NCI-H460 (cell line): Measurements from ENCODE around the gene CAMK2G. TPM values are rescaled to one million over a fixed set of nuclear protein-coding genes. Genes with fewer than 3 reads are reported as not detected.
"Not testable (repeated sequence)": the region's sequence is repeated elsewhere in the genome, so short reads cannot be mapped to it uniquely, and the experiment has no call there.

ENCODE experiments used
- DNase-seq: peaks from one replicate; pipeline ENCODE4 v3.0.0-alpha.2; 2016; ENCODE audit warnings: low read depth; ENCODE audit errors: extremely low read depth
- polyA plus RNA-seq: library from polyadenylated mRNA; depleted of rRNA; stranded (reverse); fragments of >200 nt; gene quantifications from 2 replicates; pipeline ENCODE4 v1.2.3, GENCODE V29; 2014; cell fraction: nucleus; rRNA removed
- total RNA-seq: library from RNA; depleted of rRNA; stranded (reverse); fragments of >200 nt; shearing (Covaris generic); gene quantifications from 2 replicates; pipeline ENCODE4 v1.2.3, GENCODE V29; 2014; rRNA removed

The CAMK2G gene
- total RNA-seq: 12.7 and 16.7 TPM in 2 replicates
- polyA plus RNA-seq: 33.7 and 49.1 TPM in 2 replicates

GRCh38 chr10:73874267-73875138, at the start of gene CAMK2G:
Gene CAMK2G (minus strand): TSS chr10:73874555. CDS start chr10:73874461, 94 bp downstream.
- DNase-seq: peak; percentile 87

DNA sequence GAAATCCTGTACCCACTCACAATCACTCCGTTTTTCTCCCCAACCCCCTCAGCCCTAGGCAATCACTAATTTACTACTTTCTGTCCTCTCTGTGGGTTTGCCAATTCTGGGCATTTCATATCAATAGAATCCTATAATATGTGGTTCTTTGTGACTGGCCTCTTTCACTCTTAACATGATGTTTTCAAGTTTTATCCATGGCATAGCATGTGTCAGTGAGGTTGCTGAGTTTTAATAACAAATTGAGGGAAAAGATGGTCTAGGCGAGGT, 48.4 kb upstream of the CAMK2G start:
- no peak for DNase-seq

DNA sequence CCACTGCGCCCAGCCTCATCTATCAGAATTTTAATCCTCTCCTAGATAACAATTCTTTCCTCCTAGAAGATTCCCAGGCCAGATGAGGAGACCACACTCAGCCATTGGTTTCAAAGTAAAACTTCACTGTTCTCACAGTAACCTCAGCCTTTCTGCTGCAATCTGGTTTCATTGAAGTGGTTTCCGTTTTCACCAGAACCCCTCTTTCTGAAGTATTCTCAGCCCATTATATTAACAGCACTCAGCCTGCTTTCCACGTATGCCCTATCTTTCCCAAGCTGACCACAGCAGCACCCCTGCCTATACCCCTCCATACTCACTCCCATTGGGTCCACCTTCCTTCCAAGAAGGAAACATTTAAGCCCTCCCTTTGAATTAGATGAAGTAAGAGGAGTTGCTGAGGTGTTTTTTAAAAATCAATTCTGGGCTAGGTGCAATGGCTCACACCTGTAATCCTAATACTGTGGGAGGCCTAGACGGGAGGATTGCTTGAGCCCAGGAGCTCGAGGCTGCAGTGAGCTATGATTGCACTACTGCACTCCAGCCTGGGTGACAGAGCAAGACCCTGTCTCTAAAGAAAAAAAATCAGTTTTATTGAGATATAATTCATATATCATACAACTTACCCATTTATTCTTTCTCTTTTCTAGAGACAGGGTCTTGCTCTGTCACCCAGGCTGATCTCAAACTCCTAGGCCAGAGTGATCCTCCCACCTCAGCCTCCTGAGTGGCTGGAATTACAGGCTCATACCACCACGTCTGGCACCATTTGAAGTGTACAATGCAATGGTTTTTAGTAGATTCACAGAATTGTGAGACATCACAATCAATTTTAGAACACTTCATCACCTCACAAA, 47.9 kb upstream of the CAMK2G start:
- no peak for DNase-seq

DNA sequence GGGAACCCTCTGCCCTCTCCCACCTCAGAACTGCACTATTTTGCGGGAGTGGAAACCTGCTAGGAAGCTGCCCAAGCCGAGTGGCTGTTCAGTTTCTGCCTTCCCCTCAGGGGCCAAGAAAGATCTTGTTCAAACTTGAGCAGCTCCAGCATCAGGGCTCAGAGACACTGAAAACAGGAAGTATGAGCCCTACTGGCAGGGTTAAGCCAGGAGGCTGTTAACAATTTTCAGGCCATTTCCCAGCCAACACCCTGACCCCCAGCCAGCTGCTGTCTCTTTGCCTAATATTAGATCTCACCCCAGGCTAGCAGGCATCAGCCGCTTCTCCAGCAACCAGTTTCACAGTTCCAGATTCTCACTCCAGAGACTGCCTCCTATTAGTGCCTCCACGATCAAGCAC, 45.7 kb upstream of the CAMK2G start:
- DNase-seq: no peak

GRCh38 chr10:73919481-73919880, 45.1 kb upstream of the CAMK2G start:
- DNase-seq: not testable (repeated sequence)

- DNase-seq: no peak
Observed at GRCh38 chr10:73917566-73918305, 43.4 kb upstream of the CAMK2G start.

GRCh38 chr10:73916761-73917470, 42.6 kb upstream of the CAMK2G start:
- no peak for DNase-seq

DNA sequence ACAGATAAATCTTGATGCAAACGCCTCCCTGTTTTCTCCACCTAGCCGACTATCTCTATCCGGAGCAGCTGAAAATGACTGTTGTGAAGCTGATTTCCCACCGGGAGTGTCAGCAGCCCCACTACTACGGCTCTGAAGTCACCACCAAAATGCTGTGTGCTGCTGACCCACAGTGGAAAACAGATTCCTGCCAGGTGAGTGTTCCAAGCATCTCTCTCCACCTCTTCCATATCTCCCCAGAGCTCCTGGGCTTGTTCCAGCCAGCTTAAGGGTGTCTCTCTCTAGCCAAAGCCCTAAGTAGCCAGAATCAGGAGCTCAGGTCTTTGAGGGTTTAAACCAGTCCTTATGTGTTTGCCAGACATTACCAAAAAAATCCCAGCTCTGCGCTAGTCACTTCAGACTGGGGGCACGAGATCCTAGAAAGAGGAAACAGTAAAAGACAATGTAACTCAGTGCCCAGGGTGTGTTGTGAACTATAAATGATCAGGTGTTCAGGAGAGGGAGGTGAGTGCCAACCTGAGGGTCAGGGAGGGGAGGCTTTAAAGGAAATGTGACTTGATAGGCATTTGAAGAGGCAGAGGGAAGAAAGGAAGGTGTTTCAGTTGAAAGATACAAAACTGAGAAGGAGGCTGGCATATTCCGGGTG, 41.0 kb upstream of the CAMK2G start:
- DNase-seq: no peak

DNA sequence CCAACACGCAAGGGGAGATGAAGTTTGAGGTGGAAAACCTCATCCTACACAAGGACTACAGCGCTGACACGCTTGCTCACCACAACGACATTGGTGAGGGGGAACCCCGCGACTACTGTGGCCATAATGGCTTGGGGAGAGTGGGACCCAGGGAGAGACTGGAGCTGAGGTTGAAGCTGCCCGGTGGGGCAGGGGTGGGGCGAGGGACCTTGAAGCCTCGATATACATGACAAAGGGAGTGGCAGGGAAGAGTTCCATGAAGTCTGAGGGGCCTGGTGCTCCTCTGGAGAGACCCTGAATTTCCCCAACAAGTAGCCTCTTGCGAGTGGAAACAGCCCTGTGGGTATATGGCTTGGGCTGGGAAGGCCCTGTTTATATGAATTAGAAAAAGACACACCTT, 39.7 kb upstream of the CAMK2G start:
- no peak for DNase-seq

DNA sequence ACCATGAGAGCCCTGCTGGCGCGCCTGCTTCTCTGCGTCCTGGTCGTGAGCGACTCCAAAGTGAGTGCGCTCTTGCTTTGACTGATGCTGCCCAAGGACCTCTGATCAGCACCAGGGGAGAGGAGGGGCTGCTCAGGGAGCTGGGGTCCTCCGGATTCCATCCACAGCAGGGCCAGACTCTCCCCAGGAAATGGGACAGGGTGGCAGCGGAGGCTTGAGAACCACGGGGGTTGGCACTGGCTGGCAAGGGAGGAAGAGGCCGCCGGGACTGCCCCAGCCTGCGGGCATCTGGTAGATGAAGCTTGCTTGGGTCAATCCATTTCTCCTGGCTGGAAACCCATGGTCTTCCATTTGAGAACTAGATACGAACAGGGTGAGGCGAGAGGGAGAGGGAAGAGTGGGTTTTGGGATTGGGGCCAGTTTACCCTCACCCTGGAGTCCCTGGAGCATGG, 37.2 kb upstream of the CAMK2G start:
- DNase-seq: no peak

- DNase-seq: no peak
Observed at GRCh38 chr10:73910764-73911552, 36.6 kb upstream of the CAMK2G start, which contains the start of gene PLAU. Gene PLAU (plus strand): TSS chr10:73911132. CDS start chr10:73911556, 424 bp downstream.

DNA sequence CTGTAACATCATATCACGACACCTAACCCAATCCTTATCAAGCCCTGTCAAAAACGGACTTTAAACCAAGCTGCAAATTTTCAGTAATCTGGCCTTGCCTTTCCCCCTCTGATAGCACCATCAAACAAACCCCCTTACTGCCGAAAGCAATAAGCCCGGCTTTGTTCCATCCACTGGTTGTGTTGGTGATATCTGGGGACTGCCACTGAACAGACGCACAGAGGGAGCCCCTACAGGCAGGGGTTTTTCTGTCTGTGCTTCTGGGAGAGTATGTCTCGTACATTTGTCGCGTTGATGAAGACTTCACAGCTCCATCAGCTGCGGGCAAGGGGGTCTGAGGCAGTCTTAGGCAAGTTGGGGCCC, 36.0 kb upstream of the CAMK2G start:
- DNase-seq: no peak

- DNase-seq: no peak
Observed at GRCh38 chr10:73909540-73910115, 35.3 kb upstream of the CAMK2G start.

DNA sequence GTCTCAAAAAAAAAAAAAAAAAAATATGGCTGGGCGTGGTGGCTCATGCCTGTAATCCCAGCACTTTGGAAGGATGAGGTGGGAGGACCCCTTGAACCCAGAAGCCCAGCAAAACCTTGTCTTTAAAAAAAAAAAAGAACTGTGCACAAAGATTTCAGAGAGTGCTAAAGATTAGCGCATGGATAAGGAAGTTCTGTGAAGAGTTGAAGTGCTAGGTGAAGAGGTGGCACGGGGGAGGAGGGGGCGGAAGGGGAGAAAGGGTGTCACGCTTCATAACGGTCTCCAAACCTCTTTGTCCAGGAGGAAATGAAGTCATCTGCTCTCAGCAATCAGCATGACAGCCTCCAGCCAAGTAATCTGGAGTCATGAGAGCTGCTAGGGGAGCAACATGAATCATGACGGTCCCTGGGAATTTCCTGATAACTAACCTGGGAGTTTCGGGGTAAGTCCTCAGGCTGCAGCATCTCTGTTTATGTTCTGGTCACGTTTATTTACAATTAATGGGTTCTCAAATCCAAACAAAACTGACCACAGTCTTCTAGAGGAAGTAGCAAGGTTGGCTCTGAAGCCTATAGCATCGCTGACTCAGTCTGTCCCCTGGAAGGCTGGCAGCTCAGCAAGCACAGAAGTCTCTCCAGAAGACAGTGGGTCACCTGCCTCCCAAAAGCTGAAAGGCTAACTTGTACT, 34.6 kb upstream of the CAMK2G start:
- peak; percentile 64 for DNase-seq

DNA sequence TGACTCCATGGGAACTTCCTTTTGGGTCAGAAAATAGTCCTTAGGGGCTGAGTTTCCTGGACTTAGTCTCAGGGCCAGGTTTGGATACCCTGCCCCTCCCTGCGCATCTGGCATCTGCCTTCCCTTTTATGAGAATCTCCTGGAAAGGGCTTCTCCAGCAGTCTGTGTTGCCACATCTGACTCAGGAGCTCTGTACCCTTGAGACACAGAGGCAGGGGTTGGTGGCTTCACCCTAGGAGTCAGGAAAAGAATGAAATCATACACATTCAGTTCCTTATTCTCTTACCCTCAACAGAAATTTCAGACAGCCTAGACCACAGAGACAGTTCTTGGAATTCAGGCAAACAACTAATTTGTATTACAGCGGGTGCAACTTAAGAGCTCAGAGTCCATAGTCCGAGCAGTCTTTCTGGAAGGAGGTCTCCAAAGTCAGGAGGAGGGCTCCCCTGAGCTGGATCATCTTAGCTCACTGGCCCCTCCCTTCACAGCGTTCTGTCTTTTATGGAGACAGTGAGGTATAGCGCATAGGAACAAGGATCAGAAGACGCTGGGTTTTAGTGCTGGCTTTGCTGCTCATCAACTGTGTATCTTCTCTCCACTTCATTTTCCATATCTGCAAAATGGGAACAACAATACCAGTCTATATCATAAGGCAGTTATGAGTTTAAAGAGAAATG, 33.6 kb upstream of the CAMK2G start:
- DNase-seq: no peak

DNA sequence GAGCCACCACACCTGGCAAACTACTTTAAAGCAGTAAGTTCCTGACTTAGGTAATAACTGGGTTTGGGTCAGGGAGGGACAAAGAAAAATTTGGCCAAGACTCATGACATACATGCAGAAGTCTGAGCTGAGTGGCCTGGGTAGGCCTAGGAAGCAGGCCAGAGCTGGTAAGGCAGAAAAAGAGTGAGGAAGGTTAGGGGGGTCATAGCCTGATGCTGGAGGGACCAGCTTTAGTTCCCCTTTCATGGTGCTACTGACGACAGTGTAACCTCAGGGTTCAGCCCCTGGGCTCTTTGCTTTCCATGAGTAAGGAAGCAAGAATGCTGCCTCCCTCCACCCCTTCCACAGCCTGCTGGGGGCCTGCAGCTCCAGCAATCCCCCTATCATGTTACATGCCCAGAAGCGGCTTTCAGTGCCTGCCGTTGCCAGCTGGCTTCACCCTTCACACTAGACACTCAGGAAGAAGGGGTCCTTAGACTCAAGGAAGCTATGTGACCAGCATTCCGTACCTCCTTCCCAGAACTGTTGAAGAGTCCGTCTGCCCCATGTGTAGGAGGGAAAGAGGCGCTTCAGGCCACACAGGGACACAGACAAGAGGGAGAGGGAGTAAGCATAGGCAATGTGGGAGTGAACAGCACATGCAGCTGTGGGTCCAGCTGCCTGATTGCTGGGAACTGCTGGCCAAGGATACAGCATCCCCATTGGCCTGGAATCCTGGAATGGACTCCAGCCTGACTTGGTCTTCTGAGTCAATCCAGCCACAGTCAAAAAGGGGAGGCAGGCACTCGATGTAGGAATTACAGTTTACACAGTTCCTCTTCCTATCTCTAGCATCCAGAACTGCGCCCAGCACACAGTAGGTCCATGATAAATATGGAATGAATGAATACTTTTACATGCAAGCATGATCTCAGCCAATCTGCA, 32.4 kb upstream of the CAMK2G start:
- DNase-seq: peak; percentile 47
